Upper lobe of left lung (tissue), 4 donors: ENCODE measurements around the gene NIN.

Experiments used
- CTCF ChIP-seq, 6 experiments: fragments of 450-650 bp in 4 of 6; fragments of 200-600 bp in 2 of 6; sonication (generic) in 2 of 6; IDR thresholded peaks; one replicate each; pipeline ENCODE4 v1.5.1; 2016 to 2019; ENCODE audit warnings: antibody characterized with exemption in 6 of 6
- POLR2A ChIP-seq, 4 donors: fragments of 450-650 bp; IDR thresholded peaks; one replicate each; pipeline ENCODE4 v1.5.1; 2016 to 2017; ENCODE audit warnings: antibody characterized with exemption in 4 of 4, mild to moderate bottlenecking in 2 of 4

GRCh38 chr14:50826681-50827080, 4.3 kb downstream of the NIN start:
- TF ChIP-seq CTCF (IDR thresholded peaks at IDR 0.05) (no peak), POLR2A (IDR thresholded peaks at IDR 0.05) (no peak)
